HEK293 (cell line): ENCODE data around the gene RMND5B.

Experiments used
- CTCF ChIA-PET: fragments of 350-600 bp; formaldehyde crosslinking; extraction: SDS; loops from one replicate; lab custom pipeline; 2021; ENCODE audit warnings: antibody characterized with exemption; lab: Yijun Ruan, JAX
- POLR2A ChIA-PET: fragments of 300-600 bp; formaldehyde crosslinking; extraction: SDS; loops from one replicate; lab custom pipeline; 2020; ENCODE audit warnings: antibody characterized with exemption, inconsistent platforms; lab: Yijun Ruan, JAX
- H3K27ac ChIP-seq: fragments of 200-500 bp; sonication (Bioruptor generic); 2 replicates; pipeline ENCODE4 v1.5.1; 2014; ENCODE audit warnings: low read depth, low read length, control low read depth, inconsistent platforms; ENCODE audit errors: extremely low read depth
- H3K36me3 ChIP-seq, 2 experiments: fragments of 200-500 bp in 1 of 2; sonication (Bioruptor generic) in 1 of 2; 1 replicate in 1 of 2; 2 replicates in 1 of 2; pipeline ENCODE4 v1.5.1; 2014 to 2017; ENCODE audit warnings: inconsistent platforms in 2 of 2, low read length in 2 of 2; ENCODE audit not compliant: control insufficient read depth in 2 of 2, insufficient read depth in 1 of 2
- H3K4me1 ChIP-seq: fragments of 200-500 bp; sonication (Bioruptor generic); 2 replicates; pipeline ENCODE4 v1.5.1; 2014; ENCODE audit warnings: mild to moderate bottlenecking, low read length, inconsistent platforms; ENCODE audit not compliant: control insufficient read depth, insufficient read depth
- H3K4me3 ChIP-seq: 2 replicates; pipeline ENCODE4 v1.5.1; 2011; ENCODE audit warnings: low read depth, mild to moderate bottlenecking, control low read depth, low read length, moderate library complexity
- H3K9me3 ChIP-seq: fragments of 200-500 bp; sonication (Bioruptor generic); 2 replicates; pipeline ENCODE4 v1.5.1; 2014; ENCODE audit warnings: low read depth, low read length, inconsistent platforms; ENCODE audit not compliant: control insufficient read depth, insufficient read depth
- ATF2 ChIP-seq: fragments of 450-650 bp; formaldehyde crosslinking; IDR thresholded peaks from 2 replicates; pipeline ENCODE4 v1.5.1; 2016; ENCODE audit warnings: missing biosample characterization, missing genetic modification characterization, low read depth
- GLI4 ChIP-seq: fragments of 450-650 bp; formaldehyde crosslinking; IDR thresholded peaks from 2 replicates; pipeline ENCODE4 v1.5.1; 2016; ENCODE audit warnings: missing biosample characterization, missing genetic modification characterization
- GLIS1 ChIP-seq: fragments of 450-650 bp; formaldehyde crosslinking; IDR thresholded peaks from 2 replicates; pipeline ENCODE4 v1.5.1; 2016; ENCODE audit warnings: missing biosample characterization, missing genetic modification characterization
- KLF1 ChIP-seq: fragments of 450-650 bp; formaldehyde crosslinking; IDR thresholded peaks from 2 replicates; pipeline ENCODE4 v1.5.1; 2016; ENCODE audit warnings: missing biosample characterization, missing genetic modification characterization
- KLF9 ChIP-seq: fragments of 450-650 bp; formaldehyde crosslinking; IDR thresholded peaks from 2 replicates; pipeline ENCODE4 v1.5.1; 2016; ENCODE audit warnings: missing biosample characterization, missing genetic modification characterization, low read depth
- PRDM6 ChIP-seq: fragments of 450-650 bp; formaldehyde crosslinking; IDR thresholded peaks from 2 replicates; pipeline ENCODE4 v1.5.1; 2017; ENCODE audit warnings: missing biosample characterization, missing genetic modification characterization
- SP2 ChIP-seq: fragments of 450-650 bp; formaldehyde crosslinking; IDR thresholded peaks from 2 replicates; pipeline ENCODE4 v1.5.1; 2016; ENCODE audit warnings: missing biosample characterization, missing genetic modification characterization
- YY2 ChIP-seq: fragments of 450-650 bp; formaldehyde crosslinking; IDR thresholded peaks from 2 replicates; pipeline ENCODE4 v1.5.1; 2016; ENCODE audit warnings: missing biosample characterization, missing genetic modification characterization
- ZBTB17 ChIP-seq: fragments of 450-650 bp; formaldehyde crosslinking; IDR thresholded peaks from 2 replicates; pipeline ENCODE4 v1.5.1; 2016; ENCODE audit warnings: missing biosample characterization, missing genetic modification characterization
- ZBTB20 ChIP-seq: fragments of 450-650 bp; formaldehyde crosslinking; IDR thresholded peaks from 2 replicates; pipeline ENCODE4 v1.5.1; 2016; ENCODE audit warnings: missing biosample characterization, missing genetic modification characterization
- ZFP3 ChIP-seq: fragments of 450-650 bp; formaldehyde crosslinking; IDR thresholded peaks from 2 replicates; pipeline ENCODE4 v1.5.1; 2016; ENCODE audit warnings: low read depth, missing biosample characterization, missing genetic modification characterization
- ZNF112 ChIP-seq: fragments of 450-650 bp; formaldehyde crosslinking; IDR thresholded peaks from 2 replicates; pipeline ENCODE4 v1.5.0; 2017; ENCODE audit warnings: missing biosample characterization, missing genetic modification characterization
- ZNF132 ChIP-seq: fragments of 450-650 bp; formaldehyde crosslinking; IDR thresholded peaks from 2 replicates; pipeline ENCODE4 v1.5.1; 2017; ENCODE audit warnings: missing biosample characterization, missing genetic modification characterization, borderline replicate concordance
- ZNF223 ChIP-seq: fragments of 450-650 bp; formaldehyde crosslinking; IDR thresholded peaks from 2 replicates; pipeline ENCODE4 v1.5.1; 2016; ENCODE audit warnings: missing biosample characterization, missing genetic modification characterization
- ZNF324 ChIP-seq: fragments of 450-650 bp; formaldehyde crosslinking; IDR thresholded peaks from 2 replicates; pipeline ENCODE4 v1.5.1; 2016; ENCODE audit warnings: missing biosample characterization, missing genetic modification characterization
- ZNF350 ChIP-seq: fragments of 450-650 bp; formaldehyde crosslinking; IDR thresholded peaks from 2 replicates; pipeline ENCODE4 v1.5.0; 2017; ENCODE audit warnings: missing biosample characterization, mild to moderate bottlenecking, missing genetic modification characterization
- ZNF398 ChIP-seq: fragments of 450-650 bp; formaldehyde crosslinking; IDR thresholded peaks from 2 replicates; pipeline ENCODE4 v1.5.1; 2017; ENCODE audit warnings: missing biosample characterization, missing genetic modification characterization
- ZNF423 ChIP-seq: fragments of 450-650 bp; formaldehyde crosslinking; IDR thresholded peaks from 2 replicates; pipeline ENCODE4 v1.5.1; 2016; ENCODE audit warnings: missing biosample characterization, missing genetic modification characterization
- ZNF426 ChIP-seq: fragments of 450-650 bp; formaldehyde crosslinking; IDR thresholded peaks from 2 replicates; pipeline ENCODE4 v1.5.1; 2017; ENCODE audit warnings: missing biosample characterization, missing genetic modification characterization, mild to moderate bottlenecking, inconsistent platforms, moderate library complexity
- ZNF433 ChIP-seq: fragments of 450-650 bp; formaldehyde crosslinking; IDR thresholded peaks from 2 replicates; pipeline ENCODE4 v1.5.1; 2016; ENCODE audit warnings: missing biosample characterization, missing genetic modification characterization, low read depth
- ZNF514 ChIP-seq: fragments of 450-650 bp; formaldehyde crosslinking; IDR thresholded peaks from 2 replicates; pipeline ENCODE4 v1.5.1; 2016; ENCODE audit warnings: missing biosample characterization, missing genetic modification characterization
- ZNF530 ChIP-seq: fragments of 450-650 bp; formaldehyde crosslinking; IDR thresholded peaks from 2 replicates; pipeline ENCODE4 v1.5.1; 2016; ENCODE audit warnings: low read depth, missing biosample characterization, missing genetic modification characterization
- ZNF776 ChIP-seq: fragments of 450-650 bp; formaldehyde crosslinking; IDR thresholded peaks from 2 replicates; pipeline ENCODE4 v1.5.0; 2017; ENCODE audit warnings: missing biosample characterization, missing genetic modification characterization, borderline replicate concordance

The RMND5B gene

GRCh38 chr5:178165581-178165980, 34.8 kb downstream of the RMND5B start (continued):
- no peak for TF ChIP-seq ZNF223 (tag by site-specific recombination)

GRCh38 chr5:178170455-178170854, 39.6 kb downstream of the RMND5B start:
- H3K9me3 ChIP-seq = no peaks in the 10 kb centered on the region
- CTCF ChIA-PET = no interaction called here
- H3K27ac ChIP-seq = no peak overlapping the region
- H3K4me3 ChIP-seq = no peak overlapping the region
- H3K36me3 ChIP-seq = no peaks in the 10 kb centered on the region
- TF ChIP-seq ZNF132 (tag by site-specific recombination) = no peak
- no peak for TF ChIP-seq PRDM6 (tag by site-specific recombination)
- no peak for TF ChIP-seq ZNF112 (tag by site-specific recombination)
- TF ChIP-seq ZFP3 (tag by site-specific recombination) = no peak
- TF ChIP-seq SP2 = no peak
- TF ChIP-seq GLI4 (tag by site-specific recombination) = no peak
- TF ChIP-seq ZNF324 = no peak
- TF ChIP-seq, all 188 proteins: peak for 0
- POLR2A ChIA-PET = interaction anchor here (1.2 kb wide), 1 partner anchor 17 kb away, joined by 3 read pairs; the partner anchor contains the start of gene NHP2
- H3K4me1 ChIP-seq = no peaks in the 10 kb centered on the region

- Histone ChIP-seq H3K36me3 (no peaks in the 10 kb centered on the region), H3K9me3 (no peaks in the 10 kb centered on the region), H3K27ac (no peak overlapping the region), H3K4me1 (no peaks in the 10 kb centered on the region), H3K4me3 (no peak overlapping the region)
- POLR2A ChIA-PET = no interaction called here
- CTCF ChIA-PET = interaction anchor here (0.9 to 1.4 kb wide), 2 partner anchors 99 to 100 kb away, joined by 4 to 5 read pairs; no protein-coding TSS in a partner anchor
- TF ChIP-seq KLF9 (tag by site-specific recombination) (no peak), ZNF426 (tag by site-specific recombination) (no peak), ZBTB17 (tag by site-specific recombination) (no peak)
Observed at GRCh38 chr5:178174456-178174855, 43.6 kb downstream of the RMND5B start.

- ChIA-PET POLR2A (interaction anchor here (0.6 kb wide), 1 partner anchor 87 kb away, joined by 3 read pairs; no protein-coding TSS in a partner anchor), CTCF (interaction anchor here (0.8 to 1.0 kb wide), 2 partner anchors 20 to 25 kb away, joined by 3 read pairs; no protein-coding TSS in a partner anchor)
- no peak overlapping the region for H3K4me3 ChIP-seq
- H3K36me3 ChIP-seq = no peaks in the 10 kb centered on the region
- no peaks in the 10 kb centered on the region for H3K9me3 ChIP-seq
- TF ChIP-seq ZNF433 = no peak
- no peak for TF ChIP-seq ZNF530 (tag by site-specific recombination)
- no peak for TF ChIP-seq ZNF514 (tag by site-specific recombination)
- TF ChIP-seq GLI4 (tag by site-specific recombination) = no peak
- TF ChIP-seq KLF1 (tag by site-specific recombination) = no peak
- TF ChIP-seq YY2 (tag by site-specific recombination) = no peak
- TF ChIP-seq ATF2 (tag by site-specific recombination) = no peak
- TF ChIP-seq ZNF350 (tag by site-specific recombination) = no peak
- TF ChIP-seq ZNF426 (tag by site-specific recombination) = no peak
- TF ChIP-seq ZNF223 (tag by site-specific recombination) = no peak
- TF ChIP-seq ZNF112 (tag by site-specific recombination) = no peak
- TF ChIP-seq GLIS1 (tag by site-specific recombination) = no peak
- no peak for TF ChIP-seq ZNF776 (tag by site-specific recombination)
- TF ChIP-seq ZNF423 = no peak
- TF ChIP-seq ZNF398 (tag by site-specific recombination) = no peak
- TF ChIP-seq ZBTB20 (tag by site-specific recombination) = no peak
- no peaks in the 10 kb centered on the region for H3K4me1 ChIP-seq
- no peak overlapping the region for H3K27ac ChIP-seq
Observed at GRCh38 chr5:178176791-178177190, 46.0 kb downstream of the RMND5B start.
